ENCODE measurements around the gene ZNF821.

GRCh38 chr16:71867939-71868338, 16.0 kb downstream of the ZNF821 start:
- TF ChIP-seq CTCF (IDR thresholded peaks at IDR 0.05) (no peak), POLR2A (IDR thresholded peaks at IDR 0.05) (no peak)

Measured in esophagus squamous epithelium (tissue), 4 donors.